B cell (primary cell): ENCODE results near the gene CEP164. TPM values are rescaled to one million over a fixed set of nuclear protein-coding genes. Genes with fewer than 3 reads are reported as not detected.

Source experiments
- ATAC-seq: fragments of 200-7000 bp; cut with Tn5 transposase; one replicate; pipeline ENCODE4 v1.10.0; 2021; ENCODE audit warnings: low read depth, mild to moderate bottlenecking, moderate number of reproducible peaks, moderate library complexity
- CTCF ChIA-PET: fragments of 350-600 bp; sonication (Branson Sonifier 250); formaldehyde crosslinking; loops from one replicate; lab custom pipeline; 2021; ENCODE audit warnings: antibody characterized with exemption, inconsistent platforms; lab: Charles Lee
- POLR2A ChIA-PET: fragments of 350-600 bp; sonication (Branson Sonifier 250); formaldehyde crosslinking; loops from one replicate; lab custom pipeline; 2021; ENCODE audit warnings: antibody characterized with exemption; lab: Charles Lee
- DNase-seq: peaks from one replicate; pipeline ENCODE4 v3.0.0; 2013
- H2AFZ ChIP-seq: 2 replicates; pipeline ENCODE4 v1.6.1; 2012; ENCODE audit warnings: mild to moderate bottlenecking, low read depth, low read length; ENCODE audit not compliant: insufficient read depth, poor library complexity, severe bottlenecking
- H3K27ac ChIP-seq, 2 donors: 1 replicate in 1 of 2; 2 replicates in 1 of 2; pipeline ENCODE4 v1.5.1; 2012 to 2013; ENCODE audit warnings: low read length in 2 of 2, mild to moderate bottlenecking in 2 of 2, moderate library complexity in 1 of 2
- H3K27me3 ChIP-seq, 4 experiments: fragments of 200-600 bp in 1 of 4; sonication (generic) in 1 of 4; replicated peaks in 1 of 4; 1 replicate in 2 of 4; 2 replicates in 2 of 4; pipeline versions ENCODE4 v1.6.1 to v1.7.0; 2013 to 2016; ENCODE audit warnings: low read length in 3 of 4, mild to moderate bottlenecking in 2 of 4, mixed read lengths in 1 of 4, moderate library complexity in 1 of 4; ENCODE audit not compliant: insufficient read depth in 4 of 4, control insufficient read depth in 3 of 4; ENCODE audit errors: control extremely low read depth in 1 of 4
- H3K36me3 ChIP-seq, 2 experiments: replicated peaks in 1 of 2; 1 replicate in 1 of 2; 2 replicates in 1 of 2; pipeline versions ENCODE4 v1.6.1 to v1.7.1; 2013; ENCODE audit warnings: low read length in 1 of 2; ENCODE audit not compliant: insufficient read depth in 2 of 2, control insufficient read depth in 1 of 2; ENCODE audit errors: control extremely low read depth in 1 of 2, extremely low read depth in 1 of 2
- H3K4me1 ChIP-seq, 2 donors: fragments of 200-600 bp in 1 of 2; sonication (generic) in 1 of 2; 1 replicate in 1 of 2; 2 replicates in 1 of 2; pipeline versions ENCODE4 v1.5.1 to v1.6.1; 2013 to 2017; ENCODE audit warnings: low read length in 2 of 2; ENCODE audit not compliant: control insufficient read depth in 2 of 2, insufficient read depth in 2 of 2
- H3K4me2 ChIP-seq: replicated peaks from 2 replicates; pipeline ENCODE3; 2012; ENCODE audit warnings: mild to moderate bottlenecking, low read depth, low read length; ENCODE audit not compliant: poor library complexity, severe bottlenecking
- H3K4me3 ChIP-seq, 5 experiments: fragments of 200-600 bp in 1 of 5; sonication (generic) in 1 of 5; 1 replicate in 3 of 5; 2 replicates in 2 of 5; pipeline versions ENCODE4 v1.5.1 to v1.7.0; 2011 to 2016; ENCODE audit warnings: low read length in 4 of 5, mild to moderate bottlenecking in 4 of 5, low read depth in 2 of 5, control low read depth in 1 of 5, moderate library complexity in 1 of 5; ENCODE audit not compliant: insufficient read depth in 1 of 5; ENCODE audit errors: control extremely low read depth in 1 of 5, extremely low read depth in 1 of 5
- H3K79me2 ChIP-seq: fragments of 200-600 bp; sonication (generic); one replicate; pipeline ENCODE4 v1.6.0; 2016; ENCODE audit warnings: low read length; ENCODE audit not compliant: control insufficient read depth, insufficient read depth
- H3K9ac ChIP-seq: fragments of 200-600 bp; sonication (generic); 2 replicates; pipeline ENCODE4 v1.6.1; 2017; ENCODE audit warnings: mild to moderate bottlenecking, low read length, moderate library complexity
- H3K9me3 ChIP-seq, 3 donors: one replicate each; pipeline versions ENCODE4 v1.6.1 to v1.7.1; 2013; ENCODE audit warnings: low read length in 2 of 3; ENCODE audit not compliant: control insufficient read depth in 2 of 3, insufficient read depth in 1 of 3; ENCODE audit errors: control extremely low read depth in 1 of 3
- H4K20me1 ChIP-seq: 2 replicates; pipeline ENCODE4 v1.6.0; 2012; ENCODE audit warnings: mild to moderate bottlenecking, low read length; ENCODE audit not compliant: insufficient read depth, control insufficient read depth, poor library complexity, severe bottlenecking
- H3K27ac Mint-ChIP-seq: one replicate; pipeline ENCODE4 v1.8.0; 2021; ENCODE audit warnings: mixed read lengths
- H3K27me3 Mint-ChIP-seq: one replicate; pipeline ENCODE4 v1.8.0; 2021; ENCODE audit warnings: mixed read lengths
- H3K4me1 Mint-ChIP-seq: one replicate; pipeline ENCODE4 v1.8.0; 2021; ENCODE audit warnings: mixed read lengths
- H3K4me3 Mint-ChIP-seq: one replicate; pipeline ENCODE4 v1.8.0; 2021; ENCODE audit warnings: mixed read lengths
- H3K9me3 Mint-ChIP-seq: one replicate; pipeline ENCODE4 v1.8.0; 2022; ENCODE audit warnings: mixed read lengths; ENCODE audit not compliant: insufficient read depth
- CTCF ChIP-seq: fragments of 200-600 bp; IDR thresholded peaks from one replicate; pipeline ENCODE4 v1.8.0; 2022; ENCODE audit warnings: antibody characterized with exemption, mild to moderate bottlenecking
- EZH2 ChIP-seq: IDR thresholded peaks from 2 replicates; pipeline ENCODE4 v1.6.1; 2012; ENCODE audit warnings: borderline replicate concordance, low read depth, mild to moderate bottlenecking, moderate library complexity, low read length; ENCODE audit not compliant: insufficient read depth, poor library complexity, severe bottlenecking
- WGBS: methylation state at CpG from one replicate; pipeline ENCODE4 v1.1.5; 2013; ENCODE audit warnings: missing lambda C conversion rate; ENCODE audit not compliant: insufficient coverage; 5-methylcytosine and 5-hydroxymethylcytosine counted together
- intact Hi-C: fragments of 100-400 bp; cut with micrococcal nuclease; formaldehyde crosslinking; loops from one replicate; pipeline ENCODE4 v1.10.0; 2022
- polyA plus RNA-seq: library from polyadenylated mRNA; depleted of rRNA; stranded (reverse); fragments of >200 nt; gene quantifications from 2 replicates; pipeline ENCODE4 v1.2.3, GENCODE V29; 2012
- total RNA-seq, 2 donors: library from RNA; stranded (reverse); fragments of 120-200 nt in 1 of 2; gene quantifications; 1 replicate in 1 of 2; 2 replicates in 1 of 2; pipeline versions ENCODE4 v1.2.3 to v1.2.4, GENCODE V29; 2013 to 2022

The CEP164 gene
- total and polyA plus RNA-seq, 2 donors (not counting 1 experiment from before 2014, with no cell fraction given) = 31.5 to 54.8 TPM

GRCh38 chr11:117430293-117430955 lies 102.8 kb downstream of the CEP164 start:
- H3K4me2 ChIP-seq = no peak overlapping the region
- H3K4me3 ChIP-seq = no peak overlapping the region
- ATAC-seq = no peak
- no peak overlapping the region for H2AFZ ChIP-seq
- TF ChIP-seq CTCF (no peak), EZH2 (no peak)
- Mint-ChIP-seq H3K4me1 (peaks cover 8% of the 10 kb centered on the region), H3K4me3 (no peak overlapping the region), H3K27ac (no peak overlapping the region), H3K9me3 (no peaks in the 10 kb centered on the region), H3K27me3 (no peaks in the 10 kb centered on the region)
- peaks cover 0 to 13% (median 0%) of the 10 kb centered on the region in 4 experiments for H3K27me3 ChIP-seq
- no peaks in the 10 kb centered on the region for H3K36me3 ChIP-seq
- H3K79me2 ChIP-seq = no peaks in the 10 kb centered on the region
- H4K20me1 ChIP-seq = no peaks in the 10 kb centered on the region
- peaks cover 0 to 8% of the 10 kb centered on the region in 2 donors for H3K4me1 ChIP-seq
- no peaks in the 10 kb centered on the region for H3K9me3 ChIP-seq
- 91% methylated on average over 15 of the region's 15 CpGs for WGBS
- ChIA-PET POLR2A (no interaction called here), CTCF (interaction anchor here (1.2 to 1.3 kb wide), 2 partner anchors 387 to 517 kb away, joined by 3 to 4 read pairs; no protein-coding TSS in a partner anchor)
- no peak overlapping the region for H3K9ac ChIP-seq
- no peak overlapping the region for H3K27ac ChIP-seq
- intact Hi-C loops = no loop called here
- no peak for DNase-seq

- POLR2A ChIA-PET = no interaction called here
- TF ChIP-seq CTCF = no peak
- TF ChIP-seq EZH2 = no peak
- H3K27ac ChIP-seq = no peak overlapping the region
- no peak overlapping the region for H3K4me2 ChIP-seq
- Mint-ChIP-seq H3K9me3 (no peaks in the 10 kb centered on the region), H3K4me3 (no peak overlapping the region), H3K27ac (no peak overlapping the region), H3K4me1 (peaks cover 4% of the 10 kb centered on the region), H3K27me3 (peaks cover 6% of the 10 kb centered on the region)
- CTCF ChIA-PET = no interaction called here
- WGBS = 90% methylated on average over 7 of the region's 7 CpGs
- ATAC-seq (no peak), DNase-seq (no peak)
- H3K4me3 ChIP-seq = no peak overlapping the region
- H3K79me2 ChIP-seq = no peaks in the 10 kb centered on the region
- H3K9me3 ChIP-seq = no peaks in the 10 kb centered on the region
- peaks cover 0 to 12% (median 0%) of the 10 kb centered on the region in 4 experiments for H3K27me3 ChIP-seq
- intact Hi-C loops = no loop called here
- H4K20me1 ChIP-seq = no peaks in the 10 kb centered on the region
- H3K9ac ChIP-seq = no peak overlapping the region
- H3K4me1 ChIP-seq = peaks cover 0 to 2% of the 10 kb centered on the region in 2 donors
- no peaks in the 10 kb centered on the region for H3K36me3 ChIP-seq
- no peak overlapping the region for H2AFZ ChIP-seq
Observed at GRCh38 chr11:117431436-117431835, 103.8 kb downstream of the CEP164 start.
